Muscle layer of duodenum (tissue), 2 donors: ENCODE data around the gene RDH16.

Experiments
- H3K27ac ChIP-seq: one replicate; pipeline ENCODE4 v1.7.0; 2013; ENCODE audit warnings: mild to moderate bottlenecking, low read length
- H3K27me3 ChIP-seq: one replicate; pipeline ENCODE4 v1.7.0; 2013; ENCODE audit warnings: low read depth, mild to moderate bottlenecking, control low read depth, low read length
- H3K36me3 ChIP-seq, 2 donors: one replicate each; pipeline ENCODE4 v1.7.0; 2013; ENCODE audit warnings: low read length in 2 of 2, control low read depth in 1 of 2, mild to moderate bottlenecking in 1 of 2; ENCODE audit not compliant: insufficient read depth in 2 of 2, control insufficient read depth in 1 of 2
- H3K4me1 ChIP-seq, 2 donors: one replicate each; pipeline ENCODE4 v1.7.0; 2013; ENCODE audit warnings: low read length in 2 of 2, mild to moderate bottlenecking in 2 of 2, control low read depth in 1 of 2, moderate library complexity in 1 of 2; ENCODE audit not compliant: insufficient read depth in 2 of 2, control insufficient read depth in 1 of 2
- H3K4me3 ChIP-seq, 2 donors: one replicate each; pipeline ENCODE4 v1.7.0; 2013; ENCODE audit warnings: low read length in 2 of 2, low read depth in 1 of 2, mild to moderate bottlenecking in 1 of 2
- H3K9me3 ChIP-seq, 2 donors: one replicate each; pipeline ENCODE4 v1.7.0; 2013; ENCODE audit warnings: low read length in 2 of 2, control low read depth in 1 of 2, mild to moderate bottlenecking in 1 of 2; ENCODE audit not compliant: control insufficient read depth in 1 of 2
- donor health status: healthy.

The RDH16 gene

GRCh38 chr12:56996793-56997545 lies 39.6 kb upstream of the RDH16 start:
- Histone ChIP-seq H3K27me3 (no peaks in the 10 kb centered on the region), H3K9me3 (no peaks in the 10 kb centered on the region), H3K27ac (no peak overlapping the region), H3K4me3 (no peak overlapping the region), H3K36me3 (peaks cover 5 to 14% of the 10 kb centered on the region in 2 donors), H3K4me1 (peaks cover 0 to 9% of the 10 kb centered on the region in 2 donors)

GRCh38 chr12:56995930-56996496 lies 38.6 kb upstream of the RDH16 start:
- H3K36me3 ChIP-seq, result peaks cover 5 to 9% of the 10 kb centered on the region in 2 donors
- no peak overlapping the region for H3K4me3 ChIP-seq
- H3K4me1 ChIP-seq, result peaks cover 0 to 1% of the 10 kb centered on the region in 2 donors
- no peaks in the 10 kb centered on the region for H3K9me3 ChIP-seq
- H3K27ac ChIP-seq, result no peak overlapping the region
- H3K27me3 ChIP-seq, result no peaks in the 10 kb centered on the region

- Histone ChIP-seq H3K36me3 (peaks cover 5 to 9% of the 10 kb centered on the region in 2 donors), H3K4me1 (peaks cover 0 to 4% of the 10 kb centered on the region in 2 donors), H3K4me3 (no peak overlapping the region), H3K9me3 (no peaks in the 10 kb centered on the region), H3K27ac (no peak overlapping the region), H3K27me3 (no peaks in the 10 kb centered on the region)
Measured at GRCh38 chr12:56995201-56995929, 38.0 kb upstream of the RDH16 start.

- no peaks in the 10 kb centered on the region for H3K9me3 ChIP-seq
- H3K27me3 ChIP-seq, result no peaks in the 10 kb centered on the region
- H3K27ac ChIP-seq, result no peak overlapping the region
- no peak overlapping the region for H3K4me3 ChIP-seq
- H3K36me3 ChIP-seq, result peaks cover 5 to 9% of the 10 kb centered on the region in 2 donors
- H3K4me1 ChIP-seq, result peaks cover 0 to 4% of the 10 kb centered on the region in 2 donors
Measured at GRCh38 chr12:56994231-56994746, 36.9 kb upstream of the RDH16 start.

DNA sequence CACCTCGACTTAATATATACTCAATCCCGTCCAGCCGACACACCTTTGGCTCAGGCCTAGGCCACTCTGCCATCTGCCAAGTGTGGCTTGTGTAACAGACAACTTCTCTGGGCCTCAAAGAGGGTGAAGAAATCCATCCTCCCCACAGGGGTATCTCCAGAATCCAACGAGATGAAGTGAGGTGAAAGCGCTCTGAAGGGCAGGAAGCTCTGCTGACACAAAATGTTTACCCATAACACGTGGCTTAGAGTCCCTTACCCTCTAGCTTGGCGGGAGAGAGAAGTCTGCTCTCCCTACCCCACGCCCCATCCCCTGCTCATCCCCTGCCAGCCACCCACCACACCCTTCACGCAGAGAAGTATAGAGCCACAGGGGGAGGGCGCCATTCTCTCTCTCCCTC lies 35.9 kb upstream of the RDH16 start:
- no peak overlapping the region for H3K27ac ChIP-seq

DNA sequence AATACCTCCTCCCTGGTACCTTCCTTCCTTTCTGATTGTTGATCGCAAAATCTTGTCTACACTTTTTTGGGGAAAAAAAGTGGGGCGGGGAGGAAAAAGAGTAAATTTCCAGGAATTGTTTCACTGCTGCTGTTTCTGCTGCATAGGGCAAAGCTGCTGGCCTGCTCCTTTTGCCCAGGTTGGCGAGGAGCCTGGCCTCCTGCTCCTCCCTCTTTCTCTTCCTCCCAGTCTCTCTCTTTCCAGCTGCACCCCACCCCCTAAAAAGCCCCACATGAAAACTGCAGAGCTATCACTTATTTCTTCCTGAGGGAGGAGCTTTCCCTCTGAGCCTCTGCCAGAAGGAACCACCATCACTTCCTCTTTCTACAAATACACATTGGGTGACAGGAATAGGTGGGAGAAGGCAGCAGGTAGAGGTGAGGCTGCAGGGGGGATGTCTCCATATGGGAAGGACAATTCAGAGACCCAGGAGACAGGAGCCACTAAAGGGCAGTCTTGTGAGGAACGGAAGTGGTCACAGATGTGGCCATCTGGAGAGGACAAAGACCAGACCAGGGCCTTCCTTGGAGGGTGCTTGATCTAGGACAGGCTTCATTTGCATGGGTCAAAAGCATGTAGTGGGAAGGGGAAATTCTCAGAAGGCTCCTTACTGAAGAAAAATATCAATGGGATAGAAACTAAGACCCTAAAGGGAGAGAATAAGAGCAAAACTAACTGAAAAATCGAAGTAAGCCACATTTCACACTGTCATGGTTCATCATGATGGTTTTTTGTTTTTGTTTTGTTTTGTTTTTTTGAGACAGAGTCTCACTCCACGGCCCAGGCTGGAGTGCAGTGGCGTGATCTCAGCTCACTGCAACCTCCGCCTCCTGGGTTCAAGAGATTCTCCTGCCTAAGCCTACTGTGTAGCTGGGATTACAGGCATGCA lies 34.2 kb upstream of the RDH16 start:
- no peak overlapping the region for H3K27ac ChIP-seq
- no peaks in the 10 kb centered on the region for H3K27me3 ChIP-seq
- no peaks in the 10 kb centered on the region for H3K9me3 ChIP-seq
- H3K4me3 ChIP-seq, result no peak overlapping the region
- peaks cover 4 to 5% of the 10 kb centered on the region in 2 donors for H3K36me3 ChIP-seq
- H3K4me1 ChIP-seq, result peaks cover 0 to 4% of the 10 kb centered on the region in 2 donors

More for the DNA sequence above, 35.9 kb upstream of the RDH16 start:
- Histone ChIP-seq H3K4me3 (no peak overlapping the region), H3K9me3 (no peaks in the 10 kb centered on the region), H3K4me1 (peaks cover 0 to 4% of the 10 kb centered on the region in 2 donors), H3K36me3 (peaks cover 5% of the 10 kb centered on the region in 2 donors), H3K27me3 (no peaks in the 10 kb centered on the region)

- Histone ChIP-seq H3K27ac (no peak overlapping the region), H3K27me3 (no peaks in the 10 kb centered on the region), H3K36me3 (peaks cover 0 to 4% of the 10 kb centered on the region in 2 donors), H3K4me1 (peaks cover 0 to 4% of the 10 kb centered on the region in 2 donors), H3K4me3 (no peak overlapping the region), H3K9me3 (no peaks in the 10 kb centered on the region)
Measured at GRCh38 chr12:56990648-56991318, 33.4 kb upstream of the RDH16 start.

DNA sequence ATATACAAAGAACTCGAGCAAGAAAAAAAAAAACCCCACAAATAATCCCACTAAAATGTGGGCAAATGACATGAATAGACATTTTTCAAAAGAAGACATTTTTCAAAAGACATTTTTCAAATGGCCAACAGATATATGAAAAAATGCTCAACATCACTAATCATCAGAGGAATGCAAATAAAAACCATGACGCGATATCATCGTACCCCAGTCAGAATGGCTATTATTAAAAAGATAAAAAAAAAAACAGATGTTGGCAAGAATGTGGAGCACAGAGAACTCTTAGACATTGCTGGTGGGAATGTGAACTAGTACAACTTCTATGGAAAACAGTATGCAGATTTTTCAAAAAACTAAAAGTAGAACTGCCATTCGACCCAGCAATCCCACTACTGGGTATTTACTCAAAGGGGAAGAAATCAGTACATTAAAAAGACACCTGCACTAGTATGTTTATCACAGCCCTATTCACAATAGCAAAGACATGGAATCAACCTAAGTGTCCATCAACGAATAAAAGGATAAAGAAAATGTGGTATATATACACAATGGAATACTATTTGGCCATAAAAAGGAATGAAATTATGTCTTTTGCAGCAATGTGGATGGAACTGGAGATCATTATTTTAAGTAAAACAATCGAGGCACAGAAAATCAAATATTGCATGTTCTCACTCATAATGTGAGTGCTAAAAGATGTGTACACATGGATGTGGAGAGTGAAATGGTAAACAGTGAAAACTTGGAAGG lies 32.6 kb upstream of the RDH16 start:
- no peaks in the 10 kb centered on the region for H3K27me3 ChIP-seq
- peaks cover 0 to 1% of the 10 kb centered on the region in 2 donors for H3K36me3 ChIP-seq
- no peak overlapping the region for H3K4me3 ChIP-seq
- no peaks in the 10 kb centered on the region for H3K9me3 ChIP-seq
- H3K4me1 ChIP-seq, result peaks cover 0 to 4% of the 10 kb centered on the region in 2 donors
- H3K27ac ChIP-seq, result no peak overlapping the region

- H3K4me1 ChIP-seq, result peaks cover 0 to 4% of the 10 kb centered on the region in 2 donors
- H3K9me3 ChIP-seq, result no peaks in the 10 kb centered on the region
- no peaks in the 10 kb centered on the region for H3K36me3 ChIP-seq
- no peaks in the 10 kb centered on the region for H3K27me3 ChIP-seq
- no peak overlapping the region for H3K27ac ChIP-seq
- no peak overlapping the region for H3K4me3 ChIP-seq
Measured at GRCh38 chr12:56988207-56988739, 30.9 kb upstream of the RDH16 start.
